GM12801 (cell line): ENCODE data around the gene SPSB2.

Experiments
- CTCF ChIP-seq: IDR thresholded peaks from one replicate; pipeline ENCODE4 v1.5.1; 2011; ENCODE audit warnings: control low read depth; ENCODE audit not compliant: insufficient read length; ENCODE audit errors: extremely low read depth

The SPSB2 gene

GRCh38 chr12:6858799-6859198 lies 14.3 kb downstream of the SPSB2 start:
- no peak for TF ChIP-seq CTCF

GRCh38 chr12:6855322-6855721 lies 17.8 kb downstream of the SPSB2 start:
- TF ChIP-seq CTCF = no peak

- no peak for TF ChIP-seq CTCF
Observed at GRCh38 chr12:6854036-6854435, 19.1 kb downstream of the SPSB2 start.

- no peak for TF ChIP-seq CTCF
Observed at GRCh38 chr12:6853626-6854025, 19.5 kb downstream of the SPSB2 start.

DNA sequence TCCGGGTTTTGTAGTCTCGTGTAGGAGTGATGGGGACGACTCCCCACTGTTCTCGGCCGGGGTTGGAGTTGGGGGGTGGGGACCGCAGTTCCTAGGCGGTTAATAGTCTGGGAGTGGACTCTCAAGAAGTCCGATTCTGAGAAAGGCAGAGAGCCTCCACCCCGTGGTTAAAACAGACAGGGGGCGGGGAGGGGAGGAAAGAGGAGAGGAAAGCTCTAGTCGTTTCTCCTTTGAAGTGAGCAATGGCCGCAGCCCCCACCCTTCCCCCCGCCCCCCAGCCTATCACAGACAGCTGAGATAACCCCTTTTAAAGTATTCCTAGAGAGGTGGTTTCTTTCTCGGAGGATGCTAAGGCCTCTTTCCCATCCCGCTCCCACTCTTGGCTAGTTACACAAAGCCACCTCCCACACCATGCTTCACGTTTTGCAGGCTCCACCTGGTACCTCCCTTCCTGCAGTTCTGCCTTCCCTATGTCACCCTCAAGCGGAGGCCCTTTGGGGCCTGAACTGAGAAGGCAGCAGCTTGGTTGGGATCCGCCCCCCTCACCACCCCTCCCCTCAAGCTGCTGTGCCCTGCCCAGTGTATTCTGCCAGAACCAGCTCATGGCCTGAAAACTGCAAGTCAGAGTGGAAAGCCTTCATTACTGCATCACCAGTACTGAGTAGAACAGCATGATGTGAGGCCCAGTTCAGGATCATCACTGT lies 20.3 kb downstream of the SPSB2 start:
- no peak for TF ChIP-seq CTCF

- no peak for TF ChIP-seq CTCF
Observed at GRCh38 chr12:6851921-6852650, 21.0 kb downstream of the SPSB2 start, which contains the start of gene USP5. Gene USP5 (plus strand): TSS chr12:6852150. CDS start chr12:6852180, 30 bp downstream.

DNA sequence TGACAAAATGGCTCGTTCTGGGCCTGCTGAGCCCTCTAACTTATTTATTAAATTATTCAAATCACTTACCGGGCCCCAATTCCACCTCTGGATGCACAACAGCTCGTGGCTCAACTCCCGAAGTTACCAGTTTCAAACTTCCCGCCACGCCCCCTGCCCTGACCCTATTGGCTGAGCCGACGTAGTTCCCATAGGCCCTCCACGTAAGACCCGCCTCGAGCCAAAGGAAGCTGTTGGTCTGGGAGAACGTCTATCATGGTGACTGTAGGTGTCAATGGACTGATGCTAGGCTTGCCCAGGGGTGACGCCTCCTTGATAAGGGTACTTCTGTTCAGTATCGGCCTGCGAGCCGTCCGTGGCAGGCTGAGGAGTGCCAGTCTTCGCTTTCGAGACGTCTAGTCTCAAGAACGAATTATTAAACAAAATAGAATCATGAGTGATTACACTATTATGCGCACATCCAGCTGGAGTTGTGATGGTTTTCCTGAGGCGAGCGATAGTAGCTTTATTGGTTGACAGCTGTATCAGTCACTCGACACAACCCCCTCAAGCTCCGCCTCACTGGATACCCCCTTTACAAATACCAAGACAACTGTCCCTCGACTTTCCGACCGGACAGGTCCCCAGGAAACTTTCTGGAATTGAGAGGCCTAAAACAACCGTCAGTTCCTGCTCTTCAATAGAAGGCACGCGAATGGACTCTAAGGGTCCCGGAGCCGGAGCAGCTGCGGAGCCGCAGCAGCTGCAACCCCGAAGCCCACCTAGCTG lies 21.8 kb downstream of the SPSB2 start, which contains the start of gene CDCA3:
CDCA3 (minus strand) TSS at position 134 of the 768 bp plus-strand sequence. CDS start 334 bp downstream, outside the sequence.
- no peak for TF ChIP-seq CTCF
